PC-3 (cell line): ENCODE results near the gene GGA1. TPM values are rescaled to one million over a fixed set of nuclear protein-coding genes. Genes with fewer than 3 reads are reported as not detected.

ENCODE experiments used
- ATAC-seq: fragments of 200-7000 bp; cut with Tn5 transposase; 2 replicates; pipeline ENCODE4 v1.9.1; 2020; ENCODE audit warnings: mild to moderate bottlenecking, moderate library complexity
- BruUV-seq: library from RNA; stranded (reverse); fragments of 400-500 nt; replicated peaks from 2 replicates; lab custom pipeline; 2021; lab: Mats Ljungman, UMichigan
- CTCF ChIA-PET: fragments of 300-600 bp; sonication (Branson Sonifier 250); formaldehyde crosslinking; loops from one replicate; lab custom pipeline; 2022; ENCODE audit warnings: antibody characterized with exemption; lab: Charles Lee
- POLR2A ChIA-PET: fragments of 300-600 bp; sonication (Branson Sonifier 250); formaldehyde crosslinking; loops from one replicate; lab custom pipeline; 2022; ENCODE audit warnings: antibody characterized with exemption; ENCODE audit not compliant: unreplicated experiment; lab: Charles Lee
- DNase-seq: peaks from one replicate; pipeline ENCODE4 v3.0.0-alpha.2; 2015
- H2AFZ ChIP-seq: fragments of 300-600 bp; sonication (generic); 2 replicates; pipeline ENCODE4 v1.6.0; 2016; ENCODE audit warnings: antibody characterized with exemption, low read length
- H3F3A ChIP-seq: fragments of 300-600 bp; sonication (generic); one replicate; pipeline ENCODE4 v1.6.0; 2017; ENCODE audit warnings: antibody characterized with exemption, low read length, control low read depth, mild to moderate bottlenecking; ENCODE audit not compliant: unreplicated experiment
- H3K27ac ChIP-seq: fragments of 300-600 bp; sonication (generic); 2 replicates; pipeline ENCODE4 v1.5.1; 2016; ENCODE audit warnings: mild to moderate bottlenecking, low read length
- H3K27me3 ChIP-seq: fragments of 300-600 bp; sonication (generic); 2 replicates; pipeline ENCODE4 v1.6.1; 2016; ENCODE audit warnings: low read length, mixed read lengths
- H3K36me3 ChIP-seq: fragments of 300-600 bp; sonication (generic); 2 replicates; pipeline ENCODE4 v1.6.1; 2016; ENCODE audit warnings: low read depth, mixed run types, low read length, mixed read lengths
- H3K4me1 ChIP-seq: fragments of 300-600 bp; sonication (generic); 2 replicates; pipeline ENCODE4 v1.5.1; 2016; ENCODE audit warnings: low read length; ENCODE audit not compliant: insufficient read depth
- H3K4me2 ChIP-seq: fragments of 300-600 bp; sonication (generic); 2 replicates; pipeline ENCODE4 v1.6.0; 2016; ENCODE audit warnings: low read length
- H3K4me3 ChIP-seq: fragments of 300-600 bp; sonication (generic); 2 replicates; pipeline ENCODE4 v1.5.1; 2016; ENCODE audit warnings: mild to moderate bottlenecking, low read length, mixed read lengths
- H3K79me2 ChIP-seq: fragments of 300-600 bp; sonication (generic); 2 replicates; pipeline ENCODE4 v1.6.1; 2017; ENCODE audit warnings: low read length, mixed read lengths
- H3K9ac ChIP-seq: fragments of 300-600 bp; sonication (generic); 2 replicates; pipeline ENCODE4 v1.6.0; 2016; ENCODE audit warnings: mild to moderate bottlenecking, low read length
- H3K9me2 ChIP-seq: fragments of 300-600 bp; sonication (generic); replicated peaks from 2 replicates; pipeline ENCODE4 v1.6.1; 2016; ENCODE audit warnings: mixed run types, low read length, mixed read lengths
- H3K9me3 ChIP-seq: fragments of 300-600 bp; sonication (generic); 2 replicates; pipeline ENCODE4 v1.6.1; 2016; ENCODE audit warnings: low read length, mixed read lengths
- H4K20me1 ChIP-seq: fragments of 300-600 bp; sonication (generic); 2 replicates; pipeline ENCODE4 v1.6.1; 2016; ENCODE audit warnings: low read length, mixed read lengths
- CTCF ChIP-seq: fragments of 300-600 bp; sonication (generic); conservative IDR thresholded peaks from 2 replicates; pipeline ENCODE4 v1.5.1; 2017; ENCODE audit warnings: antibody characterized with exemption, low read depth, mild to moderate bottlenecking, low read length
- EZH2 ChIP-seq: fragments of 300-600 bp; sonication (generic); IDR thresholded peaks from one replicate; pipeline ENCODE4 v1.6.1; 2017; ENCODE audit warnings: antibody characterized with exemption, mild to moderate bottlenecking, low read length; ENCODE audit not compliant: unreplicated experiment
- EZH2phosphoT487 ChIP-seq: fragments of 300-600 bp; sonication (generic); IDR thresholded peaks from 2 replicates; pipeline ENCODE4 v1.6.1; 2018; ENCODE audit warnings: mild to moderate bottlenecking, antibody characterized with exemption, low read length, borderline replicate concordance
- intact Hi-C: fragments of 100-400 bp; cut with micrococcal nuclease; formaldehyde crosslinking; loops from 2 replicates; pipeline ENCODE4 v1.9.0; 2023
- total RNA-seq: library from RNA; depleted of rRNA; stranded (reverse); fragments of >200 nt; gene quantifications from 2 replicates; pipeline ENCODE4 v1.2.3, GENCODE V29; 2014

The GGA1 gene
- total RNA-seq, 1 experiment from 2014 or later: 49.1 TPM

GRCh38 chr22:37659066-37659896 lies 50.6 kb downstream of the GGA1 start:
- H3K4me1 ChIP-seq: peaks cover 26% of the 10 kb centered on the region
- no peaks in the 10 kb centered on the region for H3K36me3 ChIP-seq
- H3K27ac ChIP-seq: no peak overlapping the region
- peaks cover 19% of the 10 kb centered on the region for H4K20me1 ChIP-seq
- H3K9me3 ChIP-seq: no peaks in the 10 kb centered on the region
- 0 out of 2 replicates have a peak overlapping the region, but pooled peaks have one; percentile 30 for H2AFZ ChIP-seq
- peak overlapping the region; percentile 88 for H3K4me3 ChIP-seq
- peak overlapping the region; percentile 94 for H3K4me2 ChIP-seq
- CTCF ChIA-PET: interaction anchor here (1.6 kb wide), 1 partner anchor 16 kb away, joined by 8 read pairs; no protein-coding TSS in a partner anchor
- no peaks in the 10 kb centered on the region for H3K27me3 ChIP-seq
- intact Hi-C loops: no loop called here
- no peak for TF ChIP-seq EZH2
- TF ChIP-seq CTCF: no peak
- TF ChIP-seq EZH2phosphoT487: no peak
- no peaks in the 10 kb centered on the region for H3F3A ChIP-seq
- peaks cover 46% of the 10 kb centered on the region for H3K79me2 ChIP-seq
- TSS peak; percentile 59 for BruUV-seq
- ATAC-seq (peak; percentile 1; the same call in 1 of the 2 replicates), DNase-seq (no peak)
- H3K9ac ChIP-seq: peak overlapping the region; percentile 55; the same call in 1 of the 2 replicates
- POLR2A ChIA-PET: interaction anchor here (1.4 kb wide), 1 partner anchor 16 kb away, joined by 4 read pairs; no protein-coding TSS in a partner anchor
- no peaks in the 10 kb centered on the region for H3K9me2 ChIP-seq

- DNase-seq (no peak), ATAC-seq (no peak)
- no peaks in the 10 kb centered on the region for H3F3A ChIP-seq
- H3K27me3 ChIP-seq: no peaks in the 10 kb centered on the region
- H3K4me1 ChIP-seq: peaks cover 26% of the 10 kb centered on the region
- no peaks in the 10 kb centered on the region for H3K9me3 ChIP-seq
- H3K36me3 ChIP-seq: no peaks in the 10 kb centered on the region
- intact Hi-C loops: loop anchor here (2.0 kb wide), 1 partner anchor 15 kb away; the partner anchor contains the start of gene LGALS1
- H3K9me2 ChIP-seq: no peaks in the 10 kb centered on the region
- peak overlapping the region; percentile 55; the same call in 1 of the 2 replicates for H3K9ac ChIP-seq
- peak overlapping the region; percentile 88 for H3K4me3 ChIP-seq
- TF ChIP-seq EZH2 (no peak), CTCF (no peak), EZH2phosphoT487 (no peak)
- peaks cover 19% of the 10 kb centered on the region for H4K20me1 ChIP-seq
- peaks cover 54% of the 10 kb centered on the region for H3K79me2 ChIP-seq
- peak overlapping the region; percentile 94 for H3K4me2 ChIP-seq
- ChIA-PET CTCF (interaction anchor here (0.8 to 1.5 kb wide), 2 partner anchors 21 to 121 kb away, joined by 3 to 6 read pairs; no protein-coding TSS in a partner anchor), POLR2A (interaction anchor here (0.6 to 1.4 kb wide), 2 partner anchors 17 to 26 kb away, joined by 3 to 4 read pairs; partner anchors contain the start of gene NOL12)
- H2AFZ ChIP-seq: no peak overlapping the region
- BruUV-seq: no TSS peak
- H3K27ac ChIP-seq: no peak overlapping the region
These were observed 51.5 kb downstream of the GGA1 start for GRCh38 chr22:37659897-37660708.
